Esophagus (tissue), 2 donors: ENCODE results near the gene PDZD2. TPM values are rescaled to one million over a fixed set of nuclear protein-coding genes. Genes with fewer than 3 reads are reported as not detected.
"Not testable (repeated sequence)": the region's sequence is repeated elsewhere in the genome, so short reads cannot be mapped to it uniquely, and the experiment has no call there.

Experiments
- H3K27ac ChIP-seq, 2 donors: one replicate each; pipeline ENCODE4 v1.5.1; 2013; ENCODE audit warnings: low read depth in 2 of 2, mild to moderate bottlenecking in 2 of 2, inconsistent platforms in 1 of 2, low read length in 1 of 2, moderate library complexity in 1 of 2
- H3K27me3 ChIP-seq, 2 donors: one replicate each; pipeline ENCODE4 v1.6.1; 2013; ENCODE audit warnings: low read length in 2 of 2, control low read depth in 1 of 2, mild to moderate bottlenecking in 1 of 2; ENCODE audit not compliant: insufficient read depth in 2 of 2, control insufficient read depth in 1 of 2
- H3K36me3 ChIP-seq, 2 donors: one replicate each; pipeline ENCODE4 v1.6.1; 2013; ENCODE audit warnings: low read length in 1 of 2; ENCODE audit not compliant: control insufficient read depth in 2 of 2, insufficient read depth in 2 of 2
- H3K4me1 ChIP-seq, 2 donors: one replicate each; pipeline ENCODE4 v1.6.1; 2013; ENCODE audit warnings: low read length in 1 of 2; ENCODE audit not compliant: control insufficient read depth in 2 of 2, insufficient read depth in 2 of 2
- H3K4me3 ChIP-seq, 2 donors: one replicate each; pipeline ENCODE4 v1.5.1; 2013; ENCODE audit warnings: low read length in 2 of 2, mild to moderate bottlenecking in 2 of 2, low read depth in 1 of 2, moderate library complexity in 1 of 2
- H3K9me3 ChIP-seq, 2 donors: one replicate each; pipeline ENCODE4 v1.6.1; 2013; ENCODE audit warnings: mild to moderate bottlenecking in 2 of 2, low read depth in 1 of 2, low read length in 1 of 2, moderate library complexity in 1 of 2; ENCODE audit not compliant: control insufficient read depth in 2 of 2, insufficient read depth in 1 of 2
- WGBS, 2 donors: extraction: QIAGEN DNeasy Blood & Tissue Kit; methylation state at CpG; one replicate each; pipeline ENCODE4 v1.1.7; 2013; 5-methylcytosine and 5-hydroxymethylcytosine counted together
- polyA plus RNA-seq, 2 donors: library from polyadenylated mRNA; stranded (reverse); fragments of 200-250 nt; gene quantifications; one replicate each; pipeline ENCODE4 v1.2.3, GENCODE V29; 2013
- donor health status: healthy with polysubstance abuse.
- donor health status: Bipolar disorder and iron deficiency.

PDZD2 gene
- polyA plus RNA-seq, 2 donors = 6.6 to 15.3 TPM

DNA sequence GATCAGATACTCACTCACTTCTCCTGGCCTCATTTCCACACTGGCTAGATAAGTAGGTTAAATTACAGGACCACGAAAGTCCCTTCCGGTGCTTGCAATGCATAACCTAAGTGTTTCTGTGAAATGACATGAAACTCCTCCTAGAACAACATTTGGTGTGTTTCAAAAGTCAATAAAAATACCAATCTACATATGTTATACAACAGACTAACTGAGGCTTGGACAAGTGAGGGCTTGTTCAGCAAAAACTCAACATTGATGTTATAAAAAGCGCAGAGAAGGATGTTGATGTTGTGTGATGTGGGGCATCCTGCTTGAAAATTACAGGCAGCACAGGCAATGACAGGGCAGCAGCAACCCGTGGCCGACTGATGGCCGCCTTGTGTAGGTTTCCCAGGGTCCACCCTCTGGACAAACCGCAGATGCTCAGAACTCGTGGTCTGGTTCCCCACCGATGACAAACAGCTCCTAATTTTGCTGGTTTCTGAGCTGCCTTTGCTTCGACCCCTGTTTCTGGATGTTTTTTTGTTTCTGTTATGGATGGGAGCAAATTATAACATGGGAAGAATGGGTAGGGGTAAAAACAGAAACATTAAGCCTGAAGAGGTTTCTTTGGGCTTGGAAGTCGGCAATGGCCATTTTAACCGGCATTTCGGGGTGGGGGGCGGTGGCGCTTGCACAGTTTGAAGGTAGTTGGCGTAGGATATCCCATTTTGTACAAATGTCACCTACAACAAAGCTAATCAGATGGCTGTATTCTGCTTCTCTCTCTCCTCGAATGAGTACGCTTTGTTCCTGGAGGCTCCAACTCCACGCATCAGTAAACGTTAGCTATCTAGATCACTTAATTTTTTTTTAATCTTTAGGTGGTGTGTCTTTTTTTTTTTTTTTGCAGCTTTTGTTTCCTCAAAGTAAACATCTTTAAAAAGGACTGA lies 116.1 kb downstream of the PDZD2 start:
- Histone ChIP-seq H3K9me3 (no peaks in the 10 kb centered on the region), H3K4me3 (no peak overlapping the region), H3K27ac (no peak overlapping the region), H3K4me1 (peaks cover 0 to 7% of the 10 kb centered on the region in 2 donors), H3K36me3 (no peaks in the 10 kb centered on the region), H3K27me3 (no peaks in the 10 kb centered on the region)
- 84 to 86% methylated on average over 20 of the region's 20 CpGs for WGBS, 2 donors

DNA sequence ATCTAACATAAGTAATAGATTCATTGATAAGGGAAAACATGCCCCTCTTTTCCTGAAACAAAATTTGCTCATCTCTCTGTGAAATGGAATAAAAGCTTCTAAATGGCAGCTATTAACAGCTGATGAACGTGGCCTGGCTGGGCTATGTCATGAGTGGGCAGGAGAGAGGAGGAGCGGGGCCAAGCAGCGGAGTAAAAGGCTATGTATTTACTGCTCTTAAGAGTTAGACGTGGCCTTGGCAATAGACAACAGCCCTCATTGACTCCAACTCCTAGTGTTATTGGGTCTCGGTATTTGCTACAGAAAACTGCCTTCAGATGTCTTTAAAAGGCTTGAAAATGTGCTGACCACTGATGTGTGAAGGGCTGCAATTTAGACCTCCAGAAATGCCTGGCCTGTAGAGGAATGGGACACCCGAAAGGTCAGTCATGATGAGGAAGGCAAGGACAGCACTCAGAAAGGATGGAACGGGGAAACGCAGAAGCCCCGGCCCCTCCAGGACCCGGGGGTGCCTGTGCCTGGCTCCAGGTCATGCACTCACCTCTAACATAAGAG lies 116.8 kb downstream of the PDZD2 start:
- no peaks in the 10 kb centered on the region for H3K27me3 ChIP-seq
- no peaks in the 10 kb centered on the region for H3K9me3 ChIP-seq
- no peaks in the 10 kb centered on the region for H3K36me3 ChIP-seq
- WGBS, 2 donors = 79 to 88% methylated on average over 10 of the region's 10 CpGs
- no peak overlapping the region for H3K4me3 ChIP-seq
- H3K27ac ChIP-seq = no peak overlapping the region
- peaks cover 0 to 7% of the 10 kb centered on the region in 2 donors for H3K4me1 ChIP-seq

DNA sequence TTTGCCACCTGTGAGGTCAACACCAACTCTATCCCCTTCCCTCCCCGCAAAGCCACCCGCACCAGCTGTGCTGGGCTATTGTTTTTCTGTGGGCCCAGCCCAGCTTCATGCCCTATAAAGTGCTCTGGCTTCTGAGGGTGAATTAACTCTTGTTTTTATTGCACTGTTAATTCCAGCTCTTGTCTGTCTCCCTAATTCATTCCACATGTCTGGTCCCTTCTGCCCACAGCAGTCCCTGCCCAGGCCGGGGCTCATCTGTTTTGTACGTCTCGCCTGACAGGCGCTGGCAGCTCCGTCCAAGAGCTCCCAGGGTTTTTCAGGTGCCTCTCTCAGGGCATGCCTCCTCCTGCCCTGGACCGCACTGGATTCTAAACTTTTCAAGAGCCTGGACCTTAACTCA lies 118.9 kb downstream of the PDZD2 start:
- no peaks in the 10 kb centered on the region for H3K27me3 ChIP-seq
- H3K27ac ChIP-seq = no peak overlapping the region
- H3K36me3 ChIP-seq = no peaks in the 10 kb centered on the region
- H3K9me3 ChIP-seq = no peaks in the 10 kb centered on the region
- WGBS, 2 donors = 52 to 66% methylated on average over 8 of the region's 8 CpGs
- peaks cover 0 to 7% of the 10 kb centered on the region in 2 donors for H3K4me1 ChIP-seq
- H3K4me3 ChIP-seq = no peak overlapping the region

DNA sequence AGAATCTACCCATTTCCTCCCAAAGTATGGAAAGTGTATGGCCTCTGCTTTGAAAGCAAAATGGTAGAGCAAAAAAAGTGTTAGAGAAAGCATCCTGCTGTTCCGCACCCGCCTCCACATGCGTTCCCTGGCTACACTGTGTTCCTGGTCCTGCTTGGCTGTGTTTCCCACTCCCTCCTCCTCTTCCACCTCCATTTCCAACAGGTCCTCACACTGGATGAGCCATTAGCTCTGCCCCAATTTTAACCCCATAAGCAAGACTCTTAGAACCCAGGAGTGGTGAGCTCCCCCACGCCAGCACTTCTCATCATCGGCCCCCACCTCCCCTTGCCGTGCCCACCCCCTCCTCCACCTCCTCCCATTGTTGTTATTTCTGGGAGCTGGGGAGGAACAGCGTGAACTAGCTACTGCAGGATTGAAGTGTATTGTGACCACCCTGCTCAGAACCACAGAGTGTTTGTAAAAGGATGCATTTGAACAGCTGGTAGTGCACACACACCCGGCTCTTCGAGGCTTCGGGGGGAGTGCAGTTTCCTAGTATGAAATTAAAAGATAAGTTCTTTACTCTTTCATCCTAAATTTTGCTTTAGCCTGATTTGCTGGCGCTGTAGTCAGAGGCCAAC lies 120.0 kb downstream of the PDZD2 start:
- no peaks in the 10 kb centered on the region for H3K9me3 ChIP-seq
- WGBS, 2 donors = 64 to 76% methylated on average over 11 of the region's 11 CpGs

DNA sequence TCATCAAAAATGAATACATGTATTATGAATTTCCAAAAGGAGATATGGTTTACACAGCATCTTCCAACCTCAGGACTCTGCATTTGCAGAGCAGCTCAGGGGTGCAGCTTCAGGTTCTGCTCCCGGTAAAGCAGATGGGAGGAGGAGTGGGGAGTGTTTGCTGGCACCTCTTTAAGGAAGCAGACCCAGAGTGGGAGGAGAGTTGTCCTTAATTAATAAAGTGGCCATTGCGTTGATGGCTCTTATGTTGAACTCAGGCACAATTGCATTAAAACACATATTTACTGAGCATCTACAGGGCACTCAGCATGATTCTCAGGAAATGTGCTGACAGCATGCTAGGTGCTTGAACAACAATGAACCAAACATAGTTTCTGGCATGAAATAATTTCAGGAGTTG lies 121.0 kb downstream of the PDZD2 start:
- no peak overlapping the region for H3K4me3 ChIP-seq
- 53 to 60% methylated on average over 2 of the region's 2 CpGs for WGBS, 2 donors
- H3K27ac ChIP-seq = no peak overlapping the region
- peaks cover 0 to 7% of the 10 kb centered on the region in 2 donors for H3K4me1 ChIP-seq
- no peaks in the 10 kb centered on the region for H3K9me3 ChIP-seq
- H3K27me3 ChIP-seq = no peaks in the 10 kb centered on the region
- H3K36me3 ChIP-seq = no peaks in the 10 kb centered on the region

More for the DNA sequence above, 120.0 kb downstream of the PDZD2 start:
- Histone ChIP-seq H3K27me3 (no peaks in the 10 kb centered on the region), H3K36me3 (no peaks in the 10 kb centered on the region), H3K27ac (no peak overlapping the region), H3K4me1 (peaks cover 0 to 7% of the 10 kb centered on the region in 2 donors), H3K4me3 (no peak overlapping the region)

DNA sequence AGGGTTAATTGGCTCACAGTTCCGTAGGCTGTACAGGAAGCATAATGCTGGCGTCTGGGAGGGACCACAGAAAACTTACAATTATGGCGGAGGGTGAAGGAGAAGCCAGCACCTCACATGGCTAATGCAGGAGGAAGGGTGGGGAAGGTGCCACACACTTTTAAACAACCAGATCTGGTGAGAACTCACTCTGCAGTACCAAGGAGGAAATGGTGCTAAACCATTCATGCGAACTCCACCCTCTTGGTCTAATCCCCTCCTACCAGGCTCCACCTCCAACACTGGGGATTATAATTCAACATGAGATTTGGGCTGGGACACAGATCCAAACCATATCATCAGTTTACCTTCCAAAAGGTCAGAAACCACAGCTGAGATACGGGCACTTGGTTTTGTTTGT lies 122.9 kb downstream of the PDZD2 start:
- 69 to 91% methylated on average over 5 of the region's 5 CpGs for WGBS, 2 donors
- no peaks in the 10 kb centered on the region for H3K9me3 ChIP-seq
- H3K27me3 ChIP-seq = no peaks in the 10 kb centered on the region
- H3K27ac ChIP-seq = no peak overlapping the region
- no peak overlapping the region for H3K4me3 ChIP-seq
- H3K36me3 ChIP-seq = no peaks in the 10 kb centered on the region
- H3K4me1 ChIP-seq = peaks cover 0 to 7% of the 10 kb centered on the region in 2 donors

DNA sequence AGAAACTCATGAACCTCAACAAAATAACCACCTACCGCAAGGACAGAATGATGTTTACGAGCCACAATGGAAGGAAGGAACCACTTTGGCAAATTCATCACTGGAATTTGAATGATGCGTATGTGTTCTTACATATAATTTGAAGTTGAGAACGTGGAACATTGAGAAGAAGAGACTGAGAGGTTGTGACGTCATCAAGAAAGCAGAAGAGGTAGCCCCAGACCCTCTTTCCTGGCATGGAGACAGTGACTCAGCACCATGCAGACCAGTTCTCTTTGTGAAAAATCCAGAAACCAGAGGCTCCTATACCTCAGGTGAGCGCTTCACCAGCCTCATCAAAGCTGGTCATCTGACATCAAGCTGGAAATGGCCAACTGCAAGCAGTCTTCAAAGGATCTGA lies 124.5 kb downstream of the PDZD2 start:
- Histone ChIP-seq H3K9me3 (no peaks in the 10 kb centered on the region), H3K4me3 (no peak overlapping the region), H3K27me3 (no peaks in the 10 kb centered on the region), H3K27ac (no peak overlapping the region), H3K36me3 (no peaks in the 10 kb centered on the region), H3K4me1 (peaks cover 0 to 1% of the 10 kb centered on the region in 2 donors)
- WGBS, 2 donors = 89 to 93% methylated on average over 6 of the region's 6 CpGs

DNA sequence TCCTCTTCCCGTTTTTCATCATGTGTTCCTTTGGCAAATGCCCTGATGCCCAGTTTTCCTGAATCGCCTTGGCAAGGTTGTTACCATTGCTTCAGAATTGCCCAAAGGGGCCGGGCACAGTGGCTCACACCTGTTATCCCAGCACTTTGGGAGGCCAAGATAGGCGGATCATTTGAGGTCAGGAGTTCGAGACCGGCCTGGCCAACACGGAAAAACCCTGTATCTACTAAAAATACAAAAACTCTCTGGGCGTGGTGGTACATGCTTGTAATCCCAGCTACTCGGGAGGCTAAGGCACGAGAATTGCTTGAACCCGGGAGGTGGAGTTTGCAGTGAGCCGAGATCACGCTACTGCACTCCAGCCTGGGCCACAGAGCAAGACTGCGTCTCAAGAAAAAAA lies 125.8 kb downstream of the PDZD2 start:
- H3K27me3 ChIP-seq, H3K4me3 ChIP-seq, H3K9me3 ChIP-seq, H3K27ac ChIP-seq, H3K4me1 ChIP-seq, H3K36me3 ChIP-seq: not testable (repeated sequence)
- WGBS, 2 donors = 80 to 83% methylated on average over 14 of the region's 14 CpGs

DNA sequence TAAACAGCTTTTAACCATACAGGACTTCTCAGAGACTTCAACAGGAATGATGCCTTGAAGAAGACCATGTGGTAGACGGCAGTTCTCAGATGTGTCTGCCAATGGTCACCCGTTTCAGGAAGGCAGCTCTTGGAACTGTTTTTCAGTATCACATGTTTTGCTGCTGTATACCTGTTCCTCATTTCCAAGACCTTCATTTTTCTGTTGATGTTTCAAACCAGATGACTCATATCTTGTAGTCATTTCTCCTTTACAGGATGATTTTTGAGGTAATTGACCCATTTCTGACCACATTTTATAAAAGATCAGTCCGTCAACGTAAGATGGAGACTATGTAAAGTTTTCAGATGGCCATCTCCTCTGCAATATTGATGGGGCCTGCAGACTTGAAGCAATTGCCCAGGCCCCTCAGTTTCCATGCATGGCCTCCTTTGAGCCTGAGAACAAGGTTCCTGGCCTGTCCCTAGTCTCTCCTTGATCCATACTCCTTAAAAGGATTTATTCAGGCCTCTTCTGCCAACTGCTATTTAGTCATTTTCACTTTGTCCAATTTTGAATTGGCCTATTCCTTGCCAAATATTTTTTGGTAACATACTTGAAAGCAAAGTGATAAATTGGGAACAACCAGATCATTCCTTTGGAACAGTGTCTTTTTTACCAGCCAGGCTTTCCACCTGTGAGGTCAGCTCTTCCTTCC lies 128.6 kb downstream of the PDZD2 start:
- WGBS, 2 donors = 79 to 87% methylated on average over 4 of the region's 4 CpGs
- H3K9me3 ChIP-seq = no peaks in the 10 kb centered on the region
- H3K27me3 ChIP-seq = no peaks in the 10 kb centered on the region
- H3K27ac ChIP-seq = no peak overlapping the region
- no peak overlapping the region for H3K4me3 ChIP-seq
- H3K36me3 ChIP-seq = no peaks in the 10 kb centered on the region
- peaks cover 0 to 4% of the 10 kb centered on the region in 2 donors for H3K4me1 ChIP-seq
